Measurements from ENCODE around the gene BTAF1. TPM values are rescaled to one million over a fixed set of nuclear protein-coding genes. Genes with fewer than 3 reads are reported as not detected.
A peak's percentile ranks its signal among the peaks of the same experiment; 100 is the strongest.

Gene BTAF1
- total and polyA plus RNA-seq, 3 experiments from 2014 or later = 8.0 to 51.0 (median 48.5) TPM

DNA sequence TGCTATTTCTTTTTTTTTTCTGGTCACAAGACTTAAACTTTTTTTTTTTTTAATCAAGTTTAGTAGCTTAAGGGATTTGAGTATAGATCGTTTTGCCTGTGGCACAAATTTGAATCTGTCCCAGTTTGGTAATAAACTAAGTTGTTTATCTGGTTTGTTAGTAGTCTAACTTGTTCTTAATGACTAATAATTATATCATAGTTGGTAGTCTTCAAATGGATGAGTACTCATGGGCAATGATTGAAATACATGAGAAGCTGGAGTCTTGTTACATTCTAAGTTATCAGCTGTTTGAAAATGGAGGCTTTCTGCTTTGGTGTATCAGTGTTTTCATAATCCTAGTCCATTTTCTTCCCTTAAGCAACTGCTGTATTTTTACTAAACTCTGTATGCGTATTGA, 12.3 kb downstream of the BTAF1 start:
- no peak for DNase-seq
- Histone ChIP-seq H3K27me3 (ENCODE audit: insufficient read depth, low read length, poor library complexity, severe bottlenecking) (no peaks in the 10 kb centered on the region), H3K4me1 (ENCODE audit: insufficient read depth, low read length) (peaks cover 5% of the 10 kb centered on the region), H3K4me3 (ENCODE audit: low read length) (no peak overlapping the region), H3K36me3 (ENCODE audit: insufficient read depth, low read length) (no peaks in the 10 kb centered on the region), H3K27ac (ENCODE audit: low read depth, low read length) (no peak overlapping the region), H3K9me3 (ENCODE audit: low read length) (no peaks in the 10 kb centered on the region)
- ChIA-PET CTCF (interaction anchor here (1.3 kb wide), 1 partner anchor 14 kb away, joined by 3 read pairs; no protein-coding TSS in a partner anchor), POLR2A (no interaction called here)
- peaks cover 0 to 57% (median 25%) of the 10 kb centered on the region in 3 donors for H3K36me3 Mint-ChIP-seq
- H3K4me1 Mint-ChIP-seq = peaks cover 46 to 74% (median 68%) of the 10 kb centered on the region in 3 donors
- no peak overlapping the region for H3K27ac Mint-ChIP-seq
- no peaks in the 10 kb centered on the region for H3K27me3 Mint-ChIP-seq
- no peaks in the 10 kb centered on the region for H3K9me3 Mint-ChIP-seq
- H3K4me3 Mint-ChIP-seq = no peak overlapping the region

DNA sequence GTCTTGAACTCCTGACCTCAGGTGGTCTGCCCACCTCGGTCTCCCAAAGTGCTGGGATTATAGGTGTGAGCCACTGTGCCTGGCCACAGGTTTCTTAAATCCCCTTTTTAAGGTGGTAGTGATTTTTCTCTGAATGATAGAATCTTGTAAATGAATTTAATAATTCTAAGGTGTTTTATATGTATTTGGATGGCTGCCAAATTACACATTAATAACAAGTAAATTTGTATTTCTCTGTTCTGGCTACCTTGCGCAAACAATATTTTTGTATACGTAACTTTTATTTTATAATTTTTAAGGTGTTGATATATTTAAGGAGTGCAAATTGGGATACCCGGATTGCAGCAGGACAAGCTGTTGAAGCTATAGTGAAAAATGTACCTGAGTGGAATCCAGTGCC, 16.1 kb downstream of the BTAF1 start:
- Mint-ChIP-seq H3K27me3 (no peaks in the 10 kb centered on the region), H3K27ac (no peak overlapping the region), H3K9me3 (no peaks in the 10 kb centered on the region), H3K36me3 (peaks cover 0 to 67% (median 17%) of the 10 kb centered on the region in 3 donors), H3K4me3 (no peak overlapping the region), H3K4me1 (peaks cover 23 to 43% (median 40%) of the 10 kb centered on the region in 3 donors)
- Histone ChIP-seq H3K27me3 (ENCODE audit: insufficient read depth, low read length, poor library complexity, severe bottlenecking) (no peaks in the 10 kb centered on the region), H3K9me3 (ENCODE audit: low read length) (no peaks in the 10 kb centered on the region), H3K36me3 (ENCODE audit: insufficient read depth, low read length) (peaks cover 10% of the 10 kb centered on the region), H3K4me3 (ENCODE audit: low read length) (no peak overlapping the region), H3K4me1 (ENCODE audit: insufficient read depth, low read length) (no peaks in the 10 kb centered on the region), H3K27ac (ENCODE audit: low read depth, low read length) (no peak overlapping the region)
- CTCF ChIA-PET = interaction anchor here (1.6 kb wide), 1 partner anchor 11 kb away, joined by 6 read pairs; no protein-coding TSS in a partner anchor
- DNase-seq = no peak
- POLR2A ChIA-PET = no interaction called here

DNA sequence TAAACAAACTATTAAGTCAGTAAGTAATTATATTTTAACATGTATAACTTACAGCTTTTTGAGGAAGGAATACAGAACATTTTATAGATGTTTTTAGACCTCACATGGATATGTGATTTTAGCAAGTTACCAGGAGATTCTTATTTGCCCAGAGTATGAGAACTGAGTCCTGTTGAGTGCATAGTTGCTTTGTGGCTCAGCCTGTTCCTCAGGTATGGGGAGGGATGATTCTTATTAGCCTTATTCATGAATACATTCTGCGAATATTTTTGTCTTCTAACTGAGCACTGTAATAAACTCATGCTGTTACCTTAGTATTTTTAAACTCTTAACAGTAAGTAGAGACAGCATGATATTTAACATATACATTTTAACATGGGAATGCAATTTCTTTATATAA, 17.9 kb downstream of the BTAF1 start:
- H3K4me1 ChIP-seq (ENCODE audit: insufficient read depth, low read length) = no peaks in the 10 kb centered on the region
- ChIA-PET POLR2A (no interaction called here), CTCF (interaction anchor here (1.4 kb wide), 1 partner anchor 16 kb away, joined by 3 read pairs; no protein-coding TSS in a partner anchor)
- Mint-ChIP-seq H3K4me3 (no peak overlapping the region), H3K27me3 (no peaks in the 10 kb centered on the region), H3K4me1 (peaks cover 22 to 39% (median 29%) of the 10 kb centered on the region in 3 donors), H3K36me3 (peaks cover 0 to 64% (median 9%) of the 10 kb centered on the region in 3 donors), H3K9me3 (no peaks in the 10 kb centered on the region), H3K27ac (no peak overlapping the region)
- H3K9me3 ChIP-seq (ENCODE audit: low read length) = no peaks in the 10 kb centered on the region
- no peak for DNase-seq
- H3K4me3 ChIP-seq (ENCODE audit: low read length) = no peak overlapping the region
- no peak overlapping the region for H3K27ac ChIP-seq (ENCODE audit: low read depth, low read length)
- no peaks in the 10 kb centered on the region for H3K27me3 ChIP-seq (ENCODE audit: insufficient read depth, low read length, poor library complexity, severe bottlenecking)
- H3K36me3 ChIP-seq (ENCODE audit: insufficient read depth, low read length) = peaks cover 17% of the 10 kb centered on the region

DNA sequence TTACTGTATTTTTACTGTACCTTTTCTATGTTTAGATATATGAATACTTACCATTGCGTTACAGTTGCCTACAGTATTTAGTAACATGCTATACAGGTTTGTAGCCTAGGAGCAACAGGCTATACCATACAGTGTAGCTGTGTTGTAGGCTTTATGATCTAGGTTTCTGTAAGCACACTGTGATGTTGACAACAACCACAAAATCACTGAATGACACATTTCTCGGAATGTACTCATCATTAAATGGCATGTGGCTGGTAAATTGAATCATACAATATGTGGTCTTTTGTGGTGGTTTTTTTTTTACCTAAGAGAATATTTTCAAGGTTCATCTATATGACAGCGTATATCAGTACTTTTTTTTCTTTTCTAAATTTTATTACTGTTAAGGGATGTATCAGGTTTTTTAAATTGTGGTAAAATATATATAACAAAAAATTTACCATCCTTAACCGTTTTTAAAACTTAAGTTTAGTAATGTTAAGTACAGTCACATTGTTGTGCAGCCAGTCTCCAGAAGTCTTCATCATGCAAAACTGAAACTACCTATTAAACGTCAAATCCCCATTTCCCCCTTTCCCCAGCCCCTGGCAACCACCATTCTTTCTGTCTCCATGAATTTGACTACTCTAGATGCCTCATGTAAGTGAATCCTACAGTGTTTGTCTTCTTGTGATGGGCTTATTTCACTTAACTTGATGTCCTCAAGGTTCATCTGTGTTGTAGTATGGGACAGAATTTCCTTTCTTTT, 21.5 kb downstream of the BTAF1 start:
- H3K27me3 ChIP-seq (ENCODE audit: insufficient read depth, low read length, poor library complexity, severe bottlenecking) = no peaks in the 10 kb centered on the region
- H3K4me1 Mint-ChIP-seq = peaks cover 8 to 19% (median 16%) of the 10 kb centered on the region in 3 donors
- H3K4me3 Mint-ChIP-seq = no peak overlapping the region
- H3K4me3 ChIP-seq (ENCODE audit: low read length) = no peak overlapping the region
- H3K9me3 ChIP-seq (ENCODE audit: low read length) = no peaks in the 10 kb centered on the region
- H3K36me3 ChIP-seq (ENCODE audit: insufficient read depth, low read length) = peaks cover 17% of the 10 kb centered on the region
- DNase-seq = no peak
- peak overlapping the region in 2 of 8 donors; percentile 20 to 76 for H3K27ac Mint-ChIP-seq
- POLR2A ChIA-PET = no interaction called here
- CTCF ChIA-PET = interaction anchor here (0.8 to 1.2 kb wide), 2 partner anchors 11 to 21 kb away, joined by 3 to 4 read pairs; partner anchors contain the start of gene BTAF1
- H3K27me3 Mint-ChIP-seq = no peaks in the 10 kb centered on the region
- H3K36me3 Mint-ChIP-seq = peaks cover 4 to 67% (median 8%) of the 10 kb centered on the region in 3 donors
- no peak overlapping the region for H3K27ac ChIP-seq (ENCODE audit: low read depth, low read length)
- H3K4me1 ChIP-seq (ENCODE audit: insufficient read depth, low read length) = no peaks in the 10 kb centered on the region
- no peaks in the 10 kb centered on the region for H3K9me3 Mint-ChIP-seq

DNA sequence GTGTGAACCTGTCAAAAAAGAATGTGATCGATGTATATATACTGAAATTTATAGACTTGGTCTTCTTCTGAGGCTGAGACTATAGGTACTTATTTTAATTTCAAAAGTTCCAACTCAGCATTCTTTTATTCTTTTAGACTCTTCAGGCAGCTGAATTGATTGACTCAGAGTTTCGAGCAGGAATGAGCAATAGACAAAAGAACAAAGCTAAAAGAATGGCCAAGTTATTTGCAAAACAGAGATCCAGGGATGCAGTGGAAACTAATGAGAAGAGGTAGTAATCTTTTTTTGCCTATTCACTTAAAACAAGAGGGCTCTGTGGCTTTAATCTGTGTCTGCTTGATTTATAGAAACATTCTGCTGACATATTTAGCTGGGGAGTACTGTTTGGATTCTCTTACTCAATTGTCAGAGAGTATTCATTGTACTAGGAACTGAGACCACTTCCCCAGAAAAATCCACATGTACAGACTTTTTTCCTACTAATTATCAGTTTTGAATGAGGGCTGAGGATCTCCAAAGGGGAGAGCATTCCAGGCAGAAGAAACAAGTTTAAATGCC, 30.1 kb downstream of the BTAF1 start:
- Histone ChIP-seq H3K4me1 (ENCODE audit: insufficient read depth, low read length) (no peaks in the 10 kb centered on the region), H3K27me3 (ENCODE audit: insufficient read depth, low read length, poor library complexity, severe bottlenecking) (no peaks in the 10 kb centered on the region), H3K4me3 (ENCODE audit: low read length) (no peak overlapping the region), H3K9me3 (ENCODE audit: low read length) (no peaks in the 10 kb centered on the region), H3K27ac (ENCODE audit: low read depth, low read length) (no peak overlapping the region), H3K36me3 (ENCODE audit: insufficient read depth, low read length) (peaks cover 44% of the 10 kb centered on the region)
- Mint-ChIP-seq H3K4me3 (no peak overlapping the region), H3K27ac (no peak overlapping the region), H3K4me1 (no peaks in the 10 kb centered on the region), H3K9me3 (no peaks in the 10 kb centered on the region), H3K27me3 (no peaks in the 10 kb centered on the region), H3K36me3 (peaks cover 17 to 79% (median 26%) of the 10 kb centered on the region in 3 donors)
- no peak for DNase-seq
- CTCF ChIA-PET = no interaction called here
- POLR2A ChIA-PET = no interaction called here

DNA sequence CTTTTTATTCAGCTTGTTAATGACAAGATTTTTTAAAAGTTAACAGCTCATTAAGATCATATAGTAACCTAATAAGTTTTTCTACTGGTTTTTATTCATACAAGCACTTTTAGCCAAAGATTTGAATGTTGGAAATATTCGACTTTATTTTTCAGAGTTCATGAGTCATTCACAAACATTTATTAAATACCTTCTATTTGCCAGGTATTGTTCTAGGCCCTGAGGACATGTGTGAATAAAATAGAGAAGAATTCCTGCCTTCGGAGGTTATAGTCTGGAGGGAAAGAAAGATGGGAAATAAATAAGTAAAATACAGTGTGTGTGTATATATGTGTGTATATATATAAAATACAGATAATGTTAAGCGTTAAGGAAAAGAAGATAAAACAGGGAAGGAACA, 31.5 kb downstream of the BTAF1 start:
- peaks cover 54% of the 10 kb centered on the region for H3K36me3 ChIP-seq (ENCODE audit: insufficient read depth, low read length)

DNA sequence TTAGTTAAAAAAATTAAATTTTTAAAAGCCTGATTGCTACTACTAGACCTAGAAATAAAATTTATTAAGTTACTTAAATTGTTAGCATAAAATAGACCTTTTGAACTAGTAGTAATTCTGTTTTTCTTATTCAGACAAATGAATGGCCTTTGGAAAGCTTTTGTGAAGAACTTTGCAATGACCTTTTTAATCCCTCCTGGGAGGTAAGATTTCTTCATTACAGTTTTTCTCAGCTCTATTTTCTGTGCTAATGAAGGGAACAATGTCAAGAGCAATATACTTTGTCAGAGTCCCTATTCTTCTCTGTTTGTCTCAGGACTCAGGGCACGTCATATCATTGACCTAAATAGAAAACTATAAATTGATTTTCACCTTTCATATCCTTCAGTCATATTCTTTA, 33.5 kb downstream of the BTAF1 start:
- Mint-ChIP-seq H3K27me3 (no peaks in the 10 kb centered on the region), H3K9me3 (no peaks in the 10 kb centered on the region), H3K27ac (no peak overlapping the region), H3K4me3 (no peak overlapping the region), H3K36me3 (peaks cover 14 to 85% (median 35%) of the 10 kb centered on the region in 3 donors), H3K4me1 (peaks cover 0 to 6% (median 0%) of the 10 kb centered on the region in 3 donors)
- H3K27ac ChIP-seq (ENCODE audit: low read depth, low read length) = no peak overlapping the region
- no peak overlapping the region for H3K4me3 ChIP-seq (ENCODE audit: low read length)
- H3K9me3 ChIP-seq (ENCODE audit: low read length) = no peaks in the 10 kb centered on the region
- H3K27me3 ChIP-seq (ENCODE audit: insufficient read depth, low read length, poor library complexity, severe bottlenecking) = no peaks in the 10 kb centered on the region
- POLR2A ChIA-PET = interaction anchor here (0.6 kb wide), 1 partner anchor 149 kb away, joined by 4 read pairs; no protein-coding TSS in a partner anchor
- DNase-seq = no peak
- H3K4me1 ChIP-seq (ENCODE audit: insufficient read depth, low read length) = no peaks in the 10 kb centered on the region
- CTCF ChIA-PET = interaction anchor here (1.5 to 1.6 kb wide), 2 partner anchors 13 to 16 kb away, joined by 3 to 4 read pairs; no protein-coding TSS in a partner anchor
- peaks cover 49% of the 10 kb centered on the region for H3K36me3 ChIP-seq (ENCODE audit: insufficient read depth, low read length)

More for the DNA sequence above, 31.5 kb downstream of the BTAF1 start:
- Histone ChIP-seq H3K4me1 (ENCODE audit: insufficient read depth, low read length) (no peaks in the 10 kb centered on the region), H3K9me3 (ENCODE audit: low read length) (no peaks in the 10 kb centered on the region), H3K27me3 (ENCODE audit: insufficient read depth, low read length, poor library complexity, severe bottlenecking) (no peaks in the 10 kb centered on the region), H3K4me3 (ENCODE audit: low read length) (no peak overlapping the region), H3K27ac (ENCODE audit: low read depth, low read length) (no peak overlapping the region)
- CTCF ChIA-PET = no interaction called here
- no peak overlapping the region for H3K4me3 Mint-ChIP-seq
- H3K27me3 Mint-ChIP-seq = no peaks in the 10 kb centered on the region
- peaks cover 14 to 82% (median 33%) of the 10 kb centered on the region in 3 donors for H3K36me3 Mint-ChIP-seq
- POLR2A ChIA-PET = no interaction called here
- H3K9me3 Mint-ChIP-seq = no peaks in the 10 kb centered on the region
- H3K27ac Mint-ChIP-seq = no peak overlapping the region
- H3K4me1 Mint-ChIP-seq = no peaks in the 10 kb centered on the region
- no peak for DNase-seq

DNA sequence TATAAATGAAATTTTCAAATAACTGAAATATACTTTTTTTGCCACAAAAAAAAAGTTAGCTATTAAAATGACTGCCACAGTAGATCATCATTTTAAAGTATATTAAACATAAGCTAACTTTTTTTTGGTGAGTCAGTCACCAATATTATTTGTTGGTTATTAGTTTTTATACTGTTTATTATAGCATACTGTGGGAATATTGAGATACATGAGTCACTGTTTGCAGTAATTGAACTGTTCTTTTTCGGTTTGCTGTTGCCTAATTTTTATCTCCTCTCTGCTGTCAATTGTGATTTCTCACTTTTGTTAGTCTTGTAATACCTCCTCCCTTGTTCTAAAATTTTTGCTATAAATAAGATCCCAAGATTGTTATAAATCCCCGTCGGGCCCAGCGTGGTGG, 45.7 kb downstream of the BTAF1 start:
- Mint-ChIP-seq H3K4me3 (no peak overlapping the region), H3K27ac (no peak overlapping the region), H3K36me3 (peaks cover 3 to 79% (median 31%) of the 10 kb centered on the region in 3 donors), H3K4me1 (peaks cover 0 to 5% (median 1%) of the 10 kb centered on the region in 3 donors), H3K9me3 (no peaks in the 10 kb centered on the region), H3K27me3 (no peaks in the 10 kb centered on the region)
- ChIA-PET CTCF (no interaction called here), POLR2A (no interaction called here)
- no peak overlapping the region for H3K4me3 ChIP-seq (ENCODE audit: low read length)
- H3K27me3 ChIP-seq (ENCODE audit: insufficient read depth, low read length, poor library complexity, severe bottlenecking) = no peaks in the 10 kb centered on the region
- H3K27ac ChIP-seq (ENCODE audit: low read depth, low read length) = no peak overlapping the region
- no peaks in the 10 kb centered on the region for H3K9me3 ChIP-seq (ENCODE audit: low read length)
- no peaks in the 10 kb centered on the region for H3K4me1 ChIP-seq (ENCODE audit: insufficient read depth, low read length)
- peaks cover 9% of the 10 kb centered on the region for H3K36me3 ChIP-seq (ENCODE audit: insufficient read depth, low read length)
- no peak for DNase-seq

All from CD8-positive, alpha-beta memory T cell (primary cell).